Stimulated activated CD4-positive, alpha-beta T cell treated with anti-CD3 and anti-CD28 coated beads, TNF-alpha, amount 100 ng/mL, for 4 hours (primary cell): ENCODE measurements around the gene PERM1.
A peak's percentile ranks its signal among the peaks of the same experiment; 100 is the strongest.

ENCODE experiments used
- DNase-seq, 3 experiments: peaks; one replicate each; pipeline ENCODE4 v3.0.0-alpha.2; 2020; ENCODE audit warnings: low read depth in 3 of 3

The PERM1 gene

GRCh38 chr1:966135-966703 lies 15.7 kb downstream of the PERM1 start, which contains the start of gene PLEKHN1:
PLEKHN1 (plus strand) TSS chr1:966482; CDS start chr1:966532, 50 bp downstream.
- DNase-seq = no peak

GRCh38 chr1:965526-966134 lies 16.3 kb downstream of the PERM1 start:
- DNase-seq = no peak

GRCh38 chr1:964691-965525 lies 17.0 kb downstream of the PERM1 start:
- no peak for DNase-seq

GRCh38 chr1:963746-964525 lies 18.0 kb downstream of the PERM1 start:
- no peak for DNase-seq

- DNase-seq = no peak
Measured at GRCh38 chr1:963301-963651, 18.6 kb downstream of the PERM1 start.

GRCh38 chr1:962381-963300 lies 19.3 kb downstream of the PERM1 start:
- DNase-seq = no peak

GRCh38 chr1:961132-961669 lies 20.7 kb downstream of the PERM1 start:
- no peak for DNase-seq

GRCh38 chr1:960363-961131 lies 21.3 kb downstream of the PERM1 start, which contains the start of gene KLHL17:
KLHL17 (plus strand) TSS chr1:960584; CDS start chr1:960694, 110 bp downstream.
- peak; percentile 67 to 71 (median 68) for DNase-seq

- DNase-seq = no peak
Measured at GRCh38 chr1:959731-960362, 22.0 kb downstream of the PERM1 start.

GRCh38 chr1:958823-959730 lies 22.8 kb downstream of the PERM1 start, which contains the start of gene NOC2L:
NOC2L (minus strand) TSS chr1:959256; CDS start chr1:959240, 16 bp downstream.
- DNase-seq = peak; percentile 94 to 97 (median 94)

GRCh38 chr1:956636-957035 lies 25.3 kb downstream of the PERM1 start:
- DNase-seq = no peak

GRCh38 chr1:955474-955873 lies 26.4 kb downstream of the PERM1 start:
- no peak for DNase-seq

- DNase-seq = no peak
Measured at GRCh38 chr1:954927-955326, 27.0 kb downstream of the PERM1 start.

GRCh38 chr1:953524-954320 lies 28.2 kb downstream of the PERM1 start:
- no peak for DNase-seq

- no peak for DNase-seq
Measured at GRCh38 chr1:952603-953002, 29.3 kb downstream of the PERM1 start.

GRCh38 chr1:952201-952600 lies 29.7 kb downstream of the PERM1 start:
- DNase-seq = no peak

GRCh38 chr1:951364-951763 lies 30.5 kb downstream of the PERM1 start:
- DNase-seq = no peak
